Esophagus squamous epithelium (tissue), 5 donors: ENCODE results near the gene LARGE2. TPM values are rescaled to one million over a fixed set of nuclear protein-coding genes. Genes with fewer than 3 reads are reported as not detected.

Source experiments
- DNase-seq: peaks from one replicate; lab custom pipeline; 2025; lab: John Stamatoyannopoulos, UW
- H3K27ac ChIP-seq, 4 donors: fragments of 200-600 bp; sonication (generic); one replicate each; pipeline ENCODE4 v1.5.1; 2016 to 2019; ENCODE audit warnings: mild to moderate bottlenecking in 1 of 4
- H3K27me3 ChIP-seq, 4 donors: fragments of 200-600 bp; sonication (generic); 1 replicate in 3 of 4; 2 replicates in 1 of 4; pipeline versions ENCODE4 v1.5.1 to v1.6.0; 2017 to 2021; ENCODE audit warnings: antibody characterized with exemption in 1 of 4
- H3K36me3 ChIP-seq, 3 donors: fragments of 200-600 bp; sonication (generic); one replicate each; pipeline ENCODE4 v1.5.1; 2016 to 2019
- H3K4me1 ChIP-seq, 3 donors: fragments of 200-600 bp; sonication (generic); one replicate each; pipeline ENCODE4 v1.5.1; 2017 to 2019
- H3K4me3 ChIP-seq, 4 donors: fragments of 200-600 bp; sonication (generic); 1 replicate in 3 of 4; 2 replicates in 1 of 4; pipeline ENCODE4 v1.5.1; 2016 to 2019; ENCODE audit warnings: mild to moderate bottlenecking in 2 of 4, moderate library complexity in 1 of 4
- H3K9me3 ChIP-seq, 3 donors: fragments of 200-600 bp; sonication (generic); one replicate each; pipeline ENCODE4 v1.5.1; 2016 to 2019
- CTCF ChIP-seq, 6 experiments: fragments of 450-650 bp in 4 of 6; fragments of 200-600 bp in 2 of 6; sonication (generic) in 2 of 6; IDR thresholded peaks; one replicate each; pipeline ENCODE4 v1.5.1; 2016 to 2019; ENCODE audit warnings: antibody characterized with exemption in 6 of 6, mild to moderate bottlenecking in 4 of 6, moderate library complexity in 4 of 6
- POLR2A ChIP-seq, 4 donors: fragments of 450-650 bp; IDR thresholded peaks; one replicate each; pipeline ENCODE4 v1.6.1; 2017; ENCODE audit warnings: antibody characterized with exemption in 4 of 4, mild to moderate bottlenecking in 4 of 4, moderate library complexity in 3 of 4
- WGBS, 2 donors: methylation state at CpG; one replicate each; pipeline ENCODE4 v1.1.5; 2018; 5-methylcytosine and 5-hydroxymethylcytosine counted together
- intact Hi-C: fragments of 100-400 bp; cut with DNase I; formaldehyde crosslinking; loops from one replicate; pipeline ENCODE4 v1.15.0; 2022
- total RNA-seq, 4 donors: library from RNA; depleted of rRNA; stranded (reverse); fragments of >200 nt; gene quantifications; one replicate each; pipeline ENCODE4 v1.1.0, GENCODE V29; 2016
- donor health status: DM: yes; HTN: yes; CAD: no.

The LARGE2 gene
- total RNA-seq, 4 donors from 2014 or later: 12.4 to 18.3 (median 15.5) TPM

- peaks cover 36 to 77% (median 40%) of the 10 kb centered on the region in 3 donors for H3K4me1 ChIP-seq
- WGBS, 2 donors: 57 to 60% methylated on average over 1 to 6 of the region's 10 CpGs
- intact Hi-C loops: no loop called here
- no peak overlapping the region for H3K4me3 ChIP-seq
- no peak for TF ChIP-seq POLR2A (IDR thresholded peaks at IDR 0.05)
- TF ChIP-seq CTCF (IDR thresholded peaks at IDR 0.05): no peak
- peaks cover 9 to 45% (median 12%) of the 10 kb centered on the region in 3 donors for H3K36me3 ChIP-seq
- H3K27ac ChIP-seq: peak overlapping the region; percentile 72 to 82 (median 80)
- DNase-seq: no peak
- peaks cover 0 to 13% (median 0%) of the 10 kb centered on the region in 4 donors for H3K27me3 ChIP-seq
- no peaks in the 10 kb centered on the region for H3K9me3 ChIP-seq
Measured at GRCh38 chr11:45929486-45930030, 7.1 kb downstream of the LARGE2 start.

- DNase-seq: peak; percentile 42
- intact Hi-C loops: no loop called here
- Histone ChIP-seq H3K4me1 (peaks cover 36 to 77% (median 47%) of the 10 kb centered on the region in 3 donors), H3K27me3 (peaks cover 0 to 6% (median 0%) of the 10 kb centered on the region in 4 donors), H3K27ac (peak overlapping the region; percentile 72 to 82 (median 80)), H3K9me3 (no peaks in the 10 kb centered on the region), H3K36me3 (peaks cover 15 to 52% (median 18%) of the 10 kb centered on the region in 3 donors), H3K4me3 (no peak overlapping the region)
- no peak for TF ChIP-seq CTCF (IDR thresholded peaks at IDR 0.05)
- no peak for TF ChIP-seq POLR2A (IDR thresholded peaks at IDR 0.05)
- 29 to 31% methylated on average over 13 to 14 of the region's 14 CpGs for WGBS, 2 donors
Measured at GRCh38 chr11:45930031-45930794, 7.8 kb downstream of the LARGE2 start.

- Histone ChIP-seq H3K36me3 (peaks cover 18 to 60% (median 21%) of the 10 kb centered on the region in 3 donors), H3K4me3 (no peak overlapping the region), H3K27ac (peak overlapping the region; percentile 72 to 82 (median 80)), H3K27me3 (peaks cover 0 to 1% (median 0%) of the 10 kb centered on the region in 4 donors), H3K9me3 (no peaks in the 10 kb centered on the region), H3K4me1 (peaks cover 36 to 83% (median 47%) of the 10 kb centered on the region in 3 donors)
- intact Hi-C loops: no loop called here
- no peak for TF ChIP-seq POLR2A (IDR thresholded peaks at IDR 0.05)
- TF ChIP-seq CTCF (IDR thresholded peaks at IDR 0.05): no peak
- no peak for DNase-seq
- WGBS, 2 donors: 42 to 65% methylated on average over 2 to 6 of the region's 8 CpGs
Measured at GRCh38 chr11:45930951-45931570, 8.6 kb downstream of the LARGE2 start.

- WGBS, 2 donors: 44 to 50% methylated on average over 5 to 6 of the region's 10 CpGs
- Histone ChIP-seq H3K9me3 (no peaks in the 10 kb centered on the region), H3K27me3 (no peaks in the 10 kb centered on the region), H3K4me1 (peaks cover 36 to 89% (median 47%) of the 10 kb centered on the region in 3 donors), H3K27ac (peak overlapping the region; percentile 66 to 82 (median 76)), H3K4me3 (no peak overlapping the region), H3K36me3 (peaks cover 18 to 64% (median 21%) of the 10 kb centered on the region in 3 donors)
- TF ChIP-seq POLR2A (IDR thresholded peaks at IDR 0.05) (no peak), CTCF (IDR thresholded peaks at IDR 0.05) (no peak)
- no peak for DNase-seq
- intact Hi-C loops: no loop called here
Measured at GRCh38 chr11:45931739-45932138, 9.3 kb downstream of the LARGE2 start.
